ENCODE measurements around the gene BMPR1B.

GRCh38 chr4:95050980-95051701, 293.4 kb downstream of the BMPR1B start:
- TF ChIP-seq BRCA1 (IDR thresholded peaks at IDR 0.05; ENCODE audit: low read depth, low read length) = no peak
- no peak for TF ChIP-seq CBX8 (IDR thresholded peaks at IDR 0.05; ENCODE audit: borderline replicate concordance, low read depth, low read length)
- no peak for TF ChIP-seq EP300 (IDR thresholded peaks at IDR 0.05; ENCODE audit: borderline replicate concordance in 1 of 2, low read depth in 2 of 2, low read length in 2 of 2)
- TF ChIP-seq SIX5 (IDR thresholded peaks at IDR 0.05; ENCODE audit: low read depth, low read length) = no peak
- TF ChIP-seq RAD21 (IDR thresholded peaks at IDR 0.05 in 1 of 2, conservative IDR thresholded peaks at IDR 0.05 in 1 of 2; ENCODE audit: low read depth in 2 of 2, low read length in 2 of 2) = no peak
- no peak for TF ChIP-seq SIN3A (conservative IDR thresholded peaks at IDR 0.05 in 1 of 2, IDR thresholded peaks at IDR 0.05 in 1 of 2; ENCODE audit: low read depth in 1 of 2, low read length in 2 of 2)
- no peak for TF ChIP-seq ZNF274 (IDR thresholded peaks at IDR 0.05; ENCODE audit: borderline replicate concordance, extremely low read depth, low read length)

Data from H1 (cell line).